HG03558 (cell line): ENCODE measurements around the gene ANKRD13B.

Experiments used
- ATAC-seq: cut with Tn5 transposase; IDR thresholded peaks from one replicate; pipeline ENCODE4 v1.9.1; 2021; ENCODE audit warnings: moderate number of reproducible peaks; ENCODE audit not compliant: unreplicated experiment; ENCODE audit errors: extremely low read depth

The ANKRD13B gene

DNA sequence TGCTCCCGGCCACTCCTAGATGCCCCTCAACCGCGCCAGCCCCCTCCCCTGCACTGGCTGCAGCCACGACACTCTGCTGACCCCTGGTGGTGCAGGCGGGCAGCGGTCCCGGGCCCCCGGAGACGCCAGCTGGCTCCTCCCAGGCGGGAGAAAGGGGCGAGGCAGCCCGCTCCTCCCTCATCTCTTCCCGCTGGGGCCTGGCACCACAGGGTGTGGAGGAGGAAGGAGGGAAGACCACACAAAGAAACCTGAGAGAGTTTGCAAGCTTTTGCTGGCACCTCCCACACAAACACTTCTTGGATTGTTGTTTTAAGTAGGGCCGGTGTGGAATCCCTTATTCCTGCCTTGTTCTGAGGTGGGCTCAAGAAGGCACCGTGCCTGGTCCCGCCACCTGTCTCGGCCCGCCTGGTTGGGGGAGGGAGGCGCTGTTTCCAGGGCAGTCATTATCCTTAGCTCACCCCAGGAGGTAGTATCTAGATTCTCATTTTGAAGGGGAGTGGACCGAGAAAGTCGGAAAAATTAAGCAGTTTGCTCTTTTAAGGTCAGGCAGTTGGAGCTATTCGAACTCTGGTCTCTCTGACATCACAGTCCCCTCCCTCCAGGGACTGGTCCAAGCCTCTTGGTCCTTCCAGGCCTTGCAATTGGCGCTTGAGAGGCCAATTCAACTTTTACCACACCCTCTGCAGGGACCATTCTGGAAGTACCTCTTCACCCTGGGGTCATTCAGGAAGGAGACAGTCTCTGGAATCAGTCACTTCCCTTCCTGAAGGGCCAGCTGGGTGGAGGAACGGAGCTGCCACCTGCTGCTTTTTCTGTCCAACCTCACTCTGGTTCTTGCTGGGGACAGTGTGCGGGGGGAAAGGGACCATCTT is 959 bp upstream of the ANKRD13B start:
- ATAC-seq, result no peak

DNA sequence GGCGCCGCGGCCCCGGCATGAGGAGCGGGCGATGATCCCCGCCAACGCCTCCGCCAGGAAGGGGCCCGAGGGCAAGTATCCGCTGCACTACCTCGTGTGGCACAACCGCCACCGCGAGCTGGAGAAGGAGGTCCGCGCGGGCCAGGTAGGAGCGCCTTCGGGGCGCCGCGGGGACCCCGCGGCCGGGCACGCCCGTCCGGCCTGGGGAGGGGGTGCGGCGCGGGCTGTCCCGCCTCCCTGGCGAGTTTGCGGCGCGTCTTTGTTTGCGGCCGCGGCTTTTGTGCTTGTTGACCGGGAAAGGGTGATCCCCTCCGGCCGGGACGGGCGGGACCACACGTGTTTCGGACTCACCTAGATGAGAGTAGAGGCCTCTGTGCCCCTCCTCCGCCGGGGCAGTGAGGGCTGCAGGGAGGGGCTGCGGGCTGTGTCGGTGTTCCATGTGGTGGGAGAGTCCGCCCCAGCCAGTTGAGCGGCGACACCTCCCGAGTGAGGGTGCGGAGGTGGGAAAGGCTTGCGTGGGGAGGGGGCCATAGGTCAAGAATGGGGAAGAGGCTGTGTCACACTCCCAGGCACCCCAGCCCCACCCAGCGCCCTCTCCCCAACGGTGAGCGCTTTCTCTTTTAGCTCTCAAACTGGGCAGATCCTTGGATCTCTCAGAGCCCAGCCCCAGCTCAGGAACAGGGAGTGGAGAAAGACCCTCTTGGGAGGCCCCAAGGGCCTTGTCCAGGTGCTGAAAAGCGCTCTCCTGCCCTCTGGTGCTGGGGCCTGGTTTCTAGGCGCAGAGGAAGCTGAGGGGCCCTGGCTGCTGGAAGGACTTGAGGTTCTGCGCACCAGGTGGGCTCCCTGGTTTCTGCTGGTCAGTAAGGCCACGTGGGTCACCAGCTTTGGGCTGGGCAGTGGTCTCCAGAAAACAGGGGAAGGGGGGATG is 923 bp downstream of the ANKRD13B start:
- no peak for ATAC-seq

DNA sequence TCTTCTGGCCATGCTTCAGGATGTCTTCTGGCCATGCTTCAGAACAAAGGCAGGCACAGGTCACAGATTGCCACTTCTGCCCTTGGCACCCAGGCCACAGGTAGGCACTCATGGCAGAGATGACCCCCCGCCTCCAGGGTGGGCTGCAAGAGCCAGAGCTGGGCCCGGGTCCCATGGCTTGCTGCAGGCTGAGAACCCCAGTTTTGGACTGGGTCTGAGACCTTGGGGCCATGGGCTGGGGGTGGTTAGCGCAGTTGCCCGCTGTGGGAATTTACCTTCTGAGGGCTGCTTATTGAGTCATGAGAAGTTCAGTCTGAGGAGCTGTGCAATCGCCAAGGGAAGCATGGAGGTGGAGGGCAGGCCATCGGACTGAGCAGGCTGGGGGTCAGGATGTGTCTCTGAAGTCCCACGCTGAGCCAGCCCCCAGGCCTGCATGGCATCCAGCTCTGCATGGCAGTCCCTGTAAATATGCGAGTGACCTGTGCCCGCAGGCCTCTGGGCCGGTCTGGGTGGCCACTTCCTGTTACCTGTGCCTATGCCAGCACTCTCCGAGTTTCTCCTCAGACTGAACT is 1.7 kb downstream of the ANKRD13B start:
- no peak for ATAC-seq

DNA sequence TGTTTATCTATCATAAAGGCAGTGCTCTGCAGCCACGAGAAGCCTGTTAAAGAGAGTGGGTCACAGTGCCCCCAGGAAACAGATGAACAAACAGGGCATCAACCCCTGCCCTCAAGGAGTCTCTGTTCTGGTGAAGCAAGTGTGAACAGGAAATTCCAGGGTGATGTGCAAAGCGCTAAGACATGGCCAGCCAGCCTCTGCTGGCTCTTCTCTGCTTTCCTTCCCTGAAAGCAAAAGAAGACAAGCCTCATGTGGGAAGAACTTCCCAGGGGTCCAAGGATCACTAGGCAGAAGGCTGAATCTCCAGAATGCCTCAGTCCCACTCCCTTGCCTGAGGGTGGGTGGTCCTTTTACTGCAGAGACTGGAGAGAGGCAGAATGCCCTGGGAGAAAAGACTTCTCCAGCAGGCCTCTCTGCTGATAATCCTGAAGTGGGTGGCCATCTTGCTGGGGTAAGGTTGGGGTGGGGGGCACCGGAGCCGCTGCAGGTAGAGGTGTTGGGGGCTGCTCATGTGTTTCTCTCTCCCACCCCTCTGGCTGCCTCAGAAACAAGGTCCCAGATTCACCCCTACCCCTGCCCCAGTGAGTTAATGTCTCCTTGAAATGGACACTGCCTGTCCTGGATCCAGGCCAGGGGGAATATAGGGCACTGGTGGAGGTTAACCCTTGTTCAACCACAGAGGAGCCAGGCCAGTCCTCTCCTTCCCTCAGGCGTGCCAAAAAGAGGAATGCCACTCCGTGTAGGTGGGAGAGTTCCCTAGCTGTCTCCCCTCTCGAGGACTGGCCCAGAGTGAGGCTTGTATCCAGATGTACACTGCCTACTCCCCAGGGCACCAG is 2.4 kb downstream of the ANKRD13B start:
- no peak for ATAC-seq

DNA sequence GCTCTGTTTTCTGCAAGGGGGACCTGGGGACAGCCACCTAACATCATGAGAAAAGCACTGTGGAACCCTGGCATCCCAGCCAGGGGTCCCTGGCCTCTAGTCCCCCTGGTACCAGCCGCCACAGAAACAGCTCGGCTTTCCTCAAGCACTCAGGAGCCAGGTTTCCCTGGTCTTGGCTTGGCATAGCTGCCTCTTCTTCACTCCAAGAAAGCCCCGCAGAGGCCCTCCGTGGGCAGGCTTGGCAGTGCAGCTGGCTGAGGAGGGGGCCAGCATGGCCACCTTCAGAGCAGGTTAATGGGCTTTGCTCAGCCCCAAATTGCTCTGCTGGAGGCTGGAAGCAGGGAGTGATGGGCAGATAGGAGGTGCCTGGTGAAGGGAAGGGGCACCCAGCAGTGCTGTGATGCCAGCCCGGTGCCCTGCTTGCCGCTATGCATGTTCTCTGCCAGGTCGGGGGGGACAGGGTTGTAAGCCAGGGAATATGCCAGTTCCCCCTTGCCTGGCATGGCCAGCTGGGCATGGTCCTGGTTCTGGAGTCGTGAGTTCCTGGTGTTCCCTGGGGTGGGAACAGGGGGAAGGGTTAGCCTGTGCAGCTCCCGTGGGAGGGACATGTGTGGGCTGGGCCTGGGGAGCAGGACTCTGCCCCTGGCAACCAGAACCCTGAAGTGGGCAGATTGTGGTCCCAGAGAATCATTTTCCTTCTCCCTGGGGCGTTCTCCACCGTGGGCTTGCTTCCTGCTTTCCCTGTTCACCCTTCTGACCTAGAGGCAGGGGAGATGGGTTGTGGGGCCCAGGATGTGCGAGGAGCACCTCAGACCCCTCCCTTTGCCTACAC is 3.2 kb downstream of the ANKRD13B start:
- no peak for ATAC-seq

DNA sequence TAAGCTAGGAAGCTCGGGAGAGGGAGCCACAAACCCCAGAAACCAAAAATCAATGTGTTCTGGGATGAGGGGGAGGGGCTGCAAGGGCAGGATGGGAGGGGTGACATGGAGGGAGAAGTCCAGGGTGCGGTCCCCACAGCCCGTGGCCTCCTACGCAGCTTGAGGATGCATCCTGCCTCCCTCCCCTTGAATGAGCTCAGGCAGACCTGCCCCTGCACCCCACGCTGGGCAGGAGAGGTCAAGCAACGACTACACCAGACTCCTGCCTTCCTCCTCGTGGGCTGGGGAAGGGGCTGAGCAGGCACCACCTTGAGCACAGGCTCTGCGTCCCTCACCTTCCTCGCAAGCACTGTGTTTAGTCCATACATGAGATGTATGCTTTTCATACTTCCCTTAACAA is 3.9 kb downstream of the ANKRD13B start:
- no peak for ATAC-seq

DNA sequence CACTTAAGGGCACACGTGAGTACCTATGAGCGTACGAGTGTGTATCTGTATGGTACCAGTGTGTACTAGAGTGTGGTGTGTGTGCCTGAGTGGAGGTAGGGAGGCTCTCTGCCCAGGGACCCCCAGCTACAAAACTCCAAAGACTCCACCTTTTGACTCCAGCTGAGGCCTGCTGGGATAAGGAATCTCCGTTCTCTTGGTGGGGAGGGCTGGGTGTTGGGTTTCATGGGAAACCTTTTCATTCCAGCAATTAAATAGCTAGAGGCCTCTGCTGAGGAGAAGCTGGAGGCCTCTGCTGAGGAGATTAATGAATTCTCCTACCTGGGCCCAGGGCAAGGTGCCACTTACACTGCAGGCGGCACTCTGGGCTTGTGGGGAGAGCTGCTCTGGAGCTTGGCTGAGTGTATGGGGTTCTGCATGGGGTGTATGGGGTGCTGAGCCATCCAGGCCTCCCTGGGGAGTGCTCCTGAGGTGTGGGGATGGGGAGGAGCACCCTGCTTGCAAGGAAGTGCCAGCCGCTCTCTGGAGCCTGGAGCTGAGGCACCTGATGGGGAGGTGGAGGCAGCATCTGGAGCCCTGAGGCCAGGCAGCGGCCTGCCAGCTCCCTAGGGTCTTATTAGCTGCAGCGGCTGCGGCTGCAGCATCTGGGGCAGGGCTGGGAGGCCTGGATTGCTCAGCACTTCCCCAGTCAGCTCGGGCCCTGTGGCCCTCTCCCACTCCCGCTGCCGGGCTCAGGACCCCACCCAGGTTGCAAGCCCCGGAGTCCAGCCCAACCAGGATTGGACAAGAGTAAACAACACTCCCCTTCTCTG is 4.6 kb downstream of the ANKRD13B start:
- ATAC-seq, result no peak

DNA sequence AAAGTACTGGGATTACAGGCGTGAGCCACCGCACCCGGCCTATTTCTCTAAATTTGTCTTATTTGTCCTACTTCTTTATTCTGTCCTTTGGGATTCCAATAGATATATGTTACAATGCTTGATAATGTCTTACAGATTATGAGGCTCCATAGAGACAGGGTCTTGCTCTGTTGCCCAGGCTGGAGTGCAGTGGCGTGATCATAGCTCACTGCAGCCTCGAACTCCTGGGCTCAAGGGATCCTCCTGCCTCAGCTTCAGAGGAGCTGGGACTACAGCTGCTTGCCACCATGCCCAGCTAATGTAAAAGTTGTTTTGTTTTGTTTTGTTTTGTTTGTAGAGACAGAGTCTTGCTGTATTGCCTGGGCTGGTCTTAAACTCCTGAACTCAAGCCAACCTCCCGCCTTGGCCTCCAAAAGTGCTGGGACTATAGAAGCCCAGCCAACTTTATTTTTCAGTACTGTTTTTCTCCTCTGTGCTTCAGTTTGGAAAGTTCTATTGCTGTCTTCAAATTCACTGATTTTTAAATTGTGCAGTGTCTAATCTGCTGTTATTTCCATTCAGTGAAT is 10.3 kb downstream of the ANKRD13B start:
- ATAC-seq, result no peak

DNA sequence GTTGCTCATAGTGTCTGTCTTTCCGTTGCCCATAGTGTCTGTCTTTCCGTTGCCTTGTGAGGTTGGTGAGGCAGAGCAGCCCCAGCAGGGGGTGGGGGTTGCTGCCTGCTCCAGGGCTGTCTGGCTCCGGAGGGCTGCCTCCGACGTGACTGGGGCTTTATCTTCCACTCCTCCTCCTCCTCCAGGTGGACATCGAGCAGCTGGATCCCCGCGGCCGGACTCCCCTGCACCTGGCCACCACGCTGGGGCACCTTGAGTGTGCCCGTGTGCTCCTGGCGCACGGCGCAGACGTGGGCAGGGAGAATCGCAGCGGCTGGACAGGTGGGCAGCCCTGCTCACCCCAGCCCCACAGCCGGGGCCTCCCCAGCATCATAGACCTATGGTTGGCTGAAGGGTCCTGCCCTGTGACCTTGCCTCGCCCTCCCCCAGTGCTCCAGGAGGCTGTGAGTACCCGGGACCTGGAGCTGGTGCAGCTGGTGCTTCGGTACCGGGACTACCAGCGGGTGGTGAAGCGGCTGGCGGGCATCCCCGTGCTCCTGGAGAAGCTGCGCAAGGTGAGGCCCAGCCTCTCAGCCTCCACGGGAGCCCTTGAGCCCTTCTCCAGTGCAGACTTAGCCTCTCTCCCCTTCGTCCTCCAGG is 14.7 kb downstream of the ANKRD13B start:
- no peak for ATAC-seq

DNA sequence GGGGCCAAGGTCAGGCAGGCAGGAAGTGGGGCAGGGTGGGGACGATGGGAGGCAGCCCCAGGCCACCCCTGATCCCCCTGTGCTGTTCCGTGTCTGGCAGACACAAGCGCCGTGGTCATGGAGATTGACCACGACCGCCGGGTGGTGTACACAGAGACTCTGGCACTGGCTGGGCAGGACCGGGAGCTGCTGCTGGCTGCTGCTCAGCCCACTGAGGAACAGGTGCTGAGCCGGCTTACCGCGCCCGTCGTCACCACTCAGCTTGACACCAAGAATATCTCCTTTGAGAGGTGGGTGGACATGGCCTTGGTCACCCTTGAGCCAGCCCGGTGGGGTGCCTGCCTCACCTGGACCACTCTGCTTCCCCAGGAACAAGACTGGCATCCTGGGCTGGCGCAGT is 16.1 kb downstream of the ANKRD13B start:
- no peak for ATAC-seq

DNA sequence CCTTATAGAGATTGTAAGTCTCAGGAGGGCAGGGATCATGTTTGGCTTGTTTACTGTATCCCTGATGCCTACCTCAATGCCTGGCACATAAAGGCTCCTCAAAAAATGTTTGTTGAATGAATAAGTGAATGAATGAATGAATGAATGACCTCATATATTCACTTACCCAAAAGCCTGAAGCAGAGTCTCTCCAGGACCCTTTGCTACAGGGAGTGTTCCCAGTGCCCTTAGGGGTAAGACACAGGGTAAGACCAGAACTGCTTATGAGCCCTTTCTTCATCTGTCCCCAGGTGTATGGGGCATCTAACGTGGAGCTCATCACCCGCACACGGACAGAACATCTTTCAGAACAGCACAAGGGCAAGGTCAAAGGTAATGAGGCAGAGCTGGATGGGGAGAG is 17.5 kb downstream of the ANKRD13B start:
- no peak for ATAC-seq

DNA sequence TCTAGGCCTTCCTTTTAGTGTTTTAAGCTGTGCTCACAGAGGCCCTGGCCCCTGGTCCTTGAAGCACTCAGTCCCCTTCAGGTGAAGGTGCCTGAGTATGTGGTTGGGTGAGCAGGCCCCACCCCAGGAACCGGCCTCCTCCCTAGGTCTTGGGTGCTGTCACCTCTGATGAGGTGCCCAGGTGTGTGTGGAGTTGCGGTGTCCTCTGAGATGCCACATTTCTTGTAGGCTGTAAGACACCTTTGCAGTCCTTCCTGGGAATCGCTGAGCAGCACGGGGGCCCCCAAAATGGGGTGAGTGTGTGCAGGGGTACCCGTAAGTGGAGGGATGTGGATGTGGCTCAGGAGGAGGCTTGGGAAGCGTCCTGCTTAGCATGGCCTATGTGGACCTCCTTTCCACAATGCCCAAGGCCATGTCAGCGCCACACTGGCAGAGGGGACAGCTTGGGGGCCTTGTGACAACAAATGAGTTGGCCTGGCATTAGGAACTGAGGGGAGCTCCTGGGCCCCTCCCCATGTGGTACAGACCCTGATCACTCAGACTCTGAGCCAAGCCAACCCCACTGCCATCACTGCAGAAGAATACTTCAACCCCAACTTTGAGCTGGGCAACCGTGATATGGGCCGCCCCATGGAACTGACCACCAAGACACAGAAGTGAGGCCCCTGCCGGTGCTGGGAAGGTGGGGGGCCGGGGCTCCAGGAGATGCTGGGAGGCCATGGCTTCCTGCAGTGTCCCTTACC is 18.6 kb downstream of the ANKRD13B start:
- ATAC-seq, result no peak

DNA sequence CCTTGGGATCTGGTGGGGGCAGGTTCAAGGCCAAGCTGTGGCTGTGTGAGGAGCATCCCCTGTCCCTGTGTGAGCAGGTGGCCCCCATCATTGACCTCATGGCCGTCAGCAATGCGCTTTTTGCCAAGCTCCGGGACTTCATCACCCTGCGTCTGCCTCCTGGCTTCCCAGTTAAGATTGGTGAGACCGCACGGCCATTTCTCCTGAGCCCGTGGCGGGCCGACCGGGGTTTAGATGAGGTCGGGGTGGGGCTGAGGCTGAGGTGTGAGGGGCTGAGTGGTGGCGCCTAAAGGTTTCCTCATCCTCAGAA is 19.1 kb downstream of the ANKRD13B start:
- ATAC-seq, result no peak

DNA sequence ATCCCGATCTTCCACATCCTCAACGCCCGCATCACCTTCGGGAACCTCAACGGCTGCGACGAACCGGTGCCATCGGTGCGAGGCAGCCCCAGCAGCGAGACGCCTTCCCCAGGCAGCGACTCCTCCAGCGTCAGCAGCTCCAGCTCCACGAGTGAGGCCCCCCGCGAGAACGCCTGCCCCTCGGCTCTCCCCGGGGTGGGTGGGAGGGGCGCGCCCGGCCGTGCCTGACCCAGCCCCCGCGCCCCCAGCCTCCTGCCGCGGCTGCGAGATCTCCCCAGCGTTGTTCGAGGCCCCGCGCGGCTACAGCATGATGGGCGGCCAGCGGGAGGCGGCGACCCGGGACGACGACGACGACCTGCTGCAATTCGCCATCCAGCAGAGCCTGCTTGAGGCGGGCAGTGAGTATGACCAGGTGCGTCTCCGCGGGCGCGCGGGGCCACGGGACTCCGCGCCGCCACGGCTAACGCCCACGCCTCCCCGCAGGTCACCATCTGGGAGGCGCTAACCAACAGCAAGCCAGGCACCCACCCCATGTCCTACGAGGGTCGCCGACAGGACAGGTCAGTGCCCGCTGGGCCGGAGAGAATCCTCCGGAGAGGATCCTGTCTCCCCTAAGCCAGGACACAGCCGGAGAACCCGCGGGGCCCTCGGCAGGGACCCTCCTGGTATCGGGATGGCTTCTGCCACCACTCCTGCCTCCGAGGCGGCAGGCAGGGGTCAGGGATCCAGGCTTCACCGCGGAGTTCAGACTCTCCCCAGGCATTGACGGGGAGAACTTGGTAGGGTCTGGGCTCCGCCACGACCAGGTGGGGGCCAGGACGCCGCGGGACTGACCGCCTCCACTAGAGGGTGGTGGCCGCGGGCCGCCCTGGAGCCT is 19.7 kb downstream of the ANKRD13B start:
- no peak for ATAC-seq

DNA sequence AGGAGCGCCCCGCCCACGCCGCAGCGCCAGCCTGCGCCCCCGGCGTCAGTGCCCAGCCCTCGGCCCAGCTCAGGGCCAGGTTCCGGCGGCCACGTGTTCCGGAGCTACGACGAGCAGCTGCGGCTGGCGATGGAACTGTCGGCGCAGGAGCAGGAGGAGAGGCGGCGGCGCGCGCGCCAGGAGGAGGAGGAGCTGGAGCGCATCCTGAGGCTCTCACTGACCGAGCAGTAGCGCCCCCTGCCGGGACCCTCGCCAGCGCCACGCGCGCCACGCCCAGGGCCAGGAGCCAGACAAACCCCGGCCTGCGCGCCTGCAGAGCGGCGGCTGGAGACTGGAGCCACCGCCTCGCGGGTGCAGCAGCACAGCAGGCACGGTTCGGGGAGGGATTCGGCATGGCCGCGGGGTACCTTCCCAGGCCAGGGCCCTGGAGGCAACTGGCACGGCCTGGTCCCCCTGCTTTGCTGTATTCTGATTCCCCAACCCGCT is 20.5 kb downstream of the ANKRD13B start:
- ATAC-seq, result no peak

DNA sequence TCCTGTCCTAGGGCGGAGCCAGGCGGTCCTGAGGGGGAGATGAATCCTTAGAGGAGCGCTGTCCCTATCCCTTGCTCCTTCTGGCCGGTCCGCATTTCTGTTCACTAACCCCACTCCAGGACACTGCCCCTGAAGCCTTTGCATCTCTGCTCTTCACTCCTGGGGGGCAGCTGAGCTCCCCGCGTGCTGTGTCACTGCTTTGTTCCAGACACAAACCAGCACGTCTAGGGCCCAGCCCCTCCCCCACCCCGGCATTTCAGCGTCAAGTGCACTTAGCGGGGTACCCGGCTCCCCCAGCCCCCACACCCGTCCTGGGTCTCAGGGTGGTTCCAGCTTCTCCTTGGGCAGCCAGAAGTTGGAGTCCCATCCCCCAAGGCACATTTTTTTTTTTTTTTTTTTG is 20.9 kb downstream of the ANKRD13B start:
- ATAC-seq, result no peak
